Testis (tissue), 2 donors: ENCODE measurements around the gene CNTFR.

ENCODE experiments used
- CTCF ChIP-seq, 3 experiments: fragments of 450-650 bp in 2 of 3; fragments of 200-600 bp in 1 of 3; sonication (generic) in 1 of 3; IDR thresholded peaks; one replicate each; pipeline ENCODE4 v1.5.1; 2016 to 2019; ENCODE audit warnings: antibody characterized with exemption in 3 of 3, mild to moderate bottlenecking in 2 of 3, moderate library complexity in 1 of 3
- POLR2A ChIP-seq: fragments of 450-650 bp; IDR thresholded peaks from one replicate; pipeline ENCODE4 v1.6.1; 2017; ENCODE audit warnings: antibody characterized with exemption, mild to moderate bottlenecking, moderate library complexity

DNA sequence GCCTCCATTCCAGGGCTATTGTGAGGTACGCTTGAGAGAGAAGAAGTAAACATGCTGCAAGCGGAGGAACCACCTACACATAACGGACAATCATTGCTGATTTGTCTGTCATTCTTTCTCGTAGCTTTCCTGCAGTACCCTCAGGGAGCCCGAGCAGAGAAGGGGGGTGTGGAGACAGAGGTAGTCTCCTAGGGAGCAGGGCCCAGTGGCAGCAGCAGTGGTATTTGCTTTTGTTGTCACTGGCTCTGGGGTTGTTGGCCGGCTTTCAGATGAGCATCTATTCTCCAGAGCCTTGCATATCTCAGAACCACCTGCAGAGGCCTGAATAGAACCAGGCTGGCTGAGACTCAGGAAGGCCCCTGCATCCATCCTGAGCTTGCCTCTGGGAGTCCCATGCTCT is 86.6 kb downstream of the CNTFR start:
- TF ChIP-seq CTCF (IDR thresholded peaks at IDR 0.05) (no peak), POLR2A (no peak)
